Stomach (tissue), 4 donors: ENCODE data around the gene KRTAP12-4.

Source experiments
- POLR2A ChIP-seq, 4 donors: fragments of 450-650 bp; IDR thresholded peaks; one replicate each; pipeline ENCODE4 v1.6.1; 2016; ENCODE audit warnings: antibody characterized with exemption in 4 of 4, control low read depth in 2 of 4, mild to moderate bottlenecking in 1 of 4, moderate library complexity in 1 of 4
- TF ChIP-seq, protein P1 (sequence below), 7 experiments: fragments of 450-650 bp in 4 of 7; fragments of 200-600 bp in 3 of 7; sonication (generic) in 3 of 7; IDR thresholded peaks; one replicate each; pipeline ENCODE4 v1.5.1; 2016 to 2019; ENCODE audit warnings: antibody characterized with exemption in 7 of 7, control low read depth in 2 of 7, mild to moderate bottlenecking in 1 of 7

- TF ChIP-seq POLR2A (IDR thresholded peaks at IDR 0.05): no peak
- TF ChIP-seq, protein P1, sequence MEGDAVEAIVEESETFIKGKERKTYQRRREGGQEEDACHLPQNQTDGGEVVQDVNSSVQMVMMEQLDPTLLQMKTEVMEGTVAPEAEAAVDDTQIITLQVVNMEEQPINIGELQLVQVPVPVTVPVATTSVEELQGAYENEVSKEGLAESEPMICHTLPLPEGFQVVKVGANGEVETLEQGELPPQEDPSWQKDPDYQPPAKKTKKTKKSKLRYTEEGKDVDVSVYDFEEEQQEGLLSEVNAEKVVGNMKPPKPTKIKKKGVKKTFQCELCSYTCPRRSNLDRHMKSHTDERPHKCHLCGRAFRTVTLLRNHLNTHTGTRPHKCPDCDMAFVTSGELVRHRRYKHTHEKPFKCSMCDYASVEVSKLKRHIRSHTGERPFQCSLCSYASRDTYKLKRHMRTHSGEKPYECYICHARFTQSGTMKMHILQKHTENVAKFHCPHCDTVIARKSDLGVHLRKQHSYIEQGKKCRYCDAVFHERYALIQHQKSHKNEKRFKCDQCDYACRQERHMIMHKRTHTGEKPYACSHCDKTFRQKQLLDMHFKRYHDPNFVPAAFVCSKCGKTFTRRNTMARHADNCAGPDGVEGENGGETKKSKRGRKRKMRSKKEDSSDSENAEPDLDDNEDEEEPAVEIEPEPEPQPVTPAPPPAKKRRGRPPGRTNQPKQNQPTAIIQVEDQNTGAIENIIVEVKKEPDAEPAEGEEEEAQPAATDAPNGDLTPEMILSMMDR (IDR thresholded peaks at IDR 0.05): no peak
Measured at GRCh38 chr21:44626673-44627143, 27.8 kb downstream of the KRTAP12-4 start, which contains the start of gene KRTAP10-9.
